Stimulated activated CD4-positive, alpha-beta T cell treated with anti-CD3 and anti-CD28 coated beads, TNF-alpha, amount 100 ng/mL, for 48 hours (primary cell): Measurements from ENCODE around the gene ZFYVE16.
"Not testable (repeated sequence)": the region's sequence is repeated elsewhere in the genome, so short reads cannot be mapped to it uniquely, and the experiment has no call there.

Experiments used
- DNase-seq, 3 donors: peaks; one replicate each; pipeline ENCODE4 v3.0.0-alpha.2; 2020; ENCODE audit warnings: low read depth in 3 of 3

Gene ZFYVE16

DNA sequence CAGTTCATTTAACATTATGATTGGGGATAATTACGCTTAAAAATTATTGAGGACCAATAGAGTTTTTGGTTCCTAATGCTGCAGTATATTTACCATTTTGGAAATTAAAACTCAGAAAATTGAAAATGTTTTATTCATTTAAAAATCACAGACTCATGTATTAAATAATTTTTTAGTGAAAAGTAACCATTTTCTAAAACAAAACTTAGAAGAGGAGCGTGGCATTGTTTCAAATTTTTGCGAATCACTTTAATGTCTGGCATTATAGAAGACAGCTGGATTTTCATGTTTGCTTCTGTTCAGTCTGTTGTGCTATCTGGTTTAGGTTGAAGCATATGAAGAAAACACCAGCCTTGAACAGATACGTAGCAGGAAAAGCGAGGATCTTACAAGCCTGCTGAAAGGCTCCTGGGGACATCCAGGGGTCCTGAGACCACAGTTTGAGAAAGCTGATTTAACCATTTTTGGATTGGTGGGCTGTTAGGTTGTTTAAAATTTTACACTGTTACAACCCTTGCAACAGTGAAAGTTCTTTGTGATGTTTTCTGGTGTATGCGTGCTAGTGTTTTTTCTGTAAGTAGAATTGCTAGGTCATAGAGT is 1.6 kb downstream of the ZFYVE16 start:
- DNase-seq, result no peak

DNA sequence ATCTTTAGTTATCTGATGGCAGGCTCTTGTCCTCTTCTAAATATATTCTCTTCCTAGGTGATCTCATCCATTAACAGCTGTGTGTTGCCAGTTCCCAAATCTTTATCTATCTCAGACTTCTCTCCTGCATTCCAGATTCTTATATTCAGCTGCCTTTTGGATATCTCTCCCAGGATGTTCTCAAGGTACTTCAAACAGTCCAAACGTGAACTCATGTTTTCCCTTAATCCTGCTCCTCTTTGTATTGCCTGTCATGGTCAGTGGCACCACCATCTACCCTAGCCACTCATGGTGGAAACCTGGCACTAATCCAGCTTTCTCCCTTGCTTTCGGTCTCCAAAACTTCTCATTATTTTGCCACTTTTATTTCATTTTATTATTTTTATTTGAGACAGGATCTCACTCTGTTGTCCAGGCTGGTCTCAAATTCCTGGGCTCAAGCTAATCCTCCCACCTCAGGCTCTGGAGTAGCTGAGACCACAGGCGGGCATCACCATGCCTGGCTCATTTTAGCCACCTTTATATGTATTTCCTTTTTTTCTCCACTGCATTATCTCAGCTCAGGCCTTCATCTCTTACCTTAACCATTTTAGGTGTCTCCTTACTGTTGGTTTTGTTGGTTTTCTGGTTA is 3.8 kb downstream of the ZFYVE16 start:
- DNase-seq, result no peak

DNA sequence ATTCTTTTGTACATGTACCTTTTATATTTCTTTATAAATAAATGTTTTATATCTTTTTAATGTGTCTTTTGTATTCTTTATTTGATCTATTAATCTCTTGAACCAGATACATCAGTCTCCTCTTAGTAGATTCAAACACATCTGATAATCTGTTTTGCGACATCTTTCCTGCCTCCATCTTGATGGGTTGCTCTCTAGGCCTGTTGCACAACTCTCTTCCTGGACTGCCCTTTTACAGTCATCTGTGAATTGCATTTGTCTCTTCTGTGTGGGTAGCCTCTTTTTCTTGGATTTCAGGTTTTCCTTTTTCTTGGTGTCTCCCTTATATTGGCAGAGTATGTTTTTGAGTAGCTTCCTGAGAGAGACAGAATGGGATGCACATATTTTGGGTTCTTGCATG is 6.2 kb downstream of the ZFYVE16 start:
- DNase-seq, result no peak

DNA sequence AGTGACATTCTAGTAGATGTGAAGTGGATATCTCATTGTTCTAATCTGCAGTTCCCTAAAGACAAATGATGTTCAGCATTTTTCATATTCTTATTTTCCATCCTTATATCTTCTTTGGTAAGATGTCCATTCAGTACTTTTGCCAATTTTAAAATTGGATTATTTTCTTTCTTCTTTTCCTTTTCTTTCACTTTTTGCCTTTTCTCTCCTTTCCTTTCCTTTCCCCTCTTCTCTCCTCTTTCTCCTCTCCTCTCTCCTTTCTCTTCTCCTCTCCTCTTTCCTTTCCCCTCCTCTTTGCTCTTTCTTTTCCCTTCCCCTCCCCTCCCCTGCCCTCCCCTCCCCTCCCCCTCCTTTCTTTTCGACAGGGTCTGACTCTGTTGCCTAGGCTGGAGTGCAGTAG is 10.1 kb downstream of the ZFYVE16 start:
- DNase-seq, result no peak

DNA sequence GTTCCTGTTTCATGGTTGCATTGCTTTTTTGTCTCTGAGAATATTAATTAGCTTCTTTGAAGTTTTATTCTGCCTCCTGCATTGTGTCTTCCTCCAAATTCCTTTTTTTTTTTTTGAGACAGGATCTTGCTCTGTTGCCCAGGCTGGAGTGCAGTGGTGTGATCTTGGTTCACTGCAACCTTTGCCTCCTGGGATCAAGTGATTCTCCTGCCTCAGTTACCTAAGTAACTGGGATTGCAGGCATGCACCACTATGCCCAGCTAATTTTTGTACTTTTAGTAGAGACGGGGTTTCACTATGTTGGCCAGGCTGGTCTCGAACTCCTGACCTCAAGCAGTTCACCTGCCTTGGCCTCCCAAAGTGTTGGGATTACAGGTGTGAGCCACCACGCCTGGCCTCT is 16.5 kb downstream of the ZFYVE16 start:
- not testable (repeated sequence) for DNase-seq

DNA sequence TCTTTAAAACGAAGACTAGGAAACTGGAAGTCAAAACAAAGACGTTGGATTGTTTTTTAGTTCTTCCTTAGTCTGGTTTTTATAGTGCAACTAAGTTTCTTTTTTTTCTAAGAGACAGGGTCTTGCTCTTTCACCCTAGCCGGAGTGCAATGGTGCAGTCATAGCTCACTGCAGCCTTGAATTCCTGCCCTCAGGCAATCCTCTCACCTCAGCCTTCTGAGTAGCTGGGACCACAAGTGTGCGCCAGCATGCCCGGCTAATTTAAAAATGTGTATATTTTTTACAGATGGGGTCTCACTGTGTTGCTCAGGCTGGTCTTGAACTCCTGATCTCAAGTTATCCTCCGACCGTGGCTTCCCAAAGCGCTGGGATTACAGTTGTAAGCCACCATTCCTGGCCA is 27.6 kb downstream of the ZFYVE16 start:
- DNase-seq, result no peak

DNA sequence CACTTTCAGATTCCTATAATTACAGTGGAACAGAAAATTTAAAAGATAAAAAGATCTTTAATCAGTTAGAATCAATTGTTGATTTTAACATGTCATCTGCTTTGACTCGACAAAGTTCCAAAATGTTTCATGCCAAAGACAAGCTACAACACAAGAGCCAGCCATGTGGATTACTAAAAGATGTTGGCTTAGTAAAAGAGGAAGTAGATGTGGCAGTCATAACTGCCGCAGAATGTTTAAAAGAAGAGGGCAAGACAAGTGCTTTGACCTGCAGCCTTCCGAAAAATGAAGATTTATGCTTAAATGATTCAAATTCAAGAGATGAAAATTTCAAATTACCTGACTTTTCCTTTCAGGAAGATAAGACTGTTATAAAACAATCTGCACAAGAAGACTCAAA is 29.5 kb downstream of the ZFYVE16 start:
- no peak for DNase-seq

DNA sequence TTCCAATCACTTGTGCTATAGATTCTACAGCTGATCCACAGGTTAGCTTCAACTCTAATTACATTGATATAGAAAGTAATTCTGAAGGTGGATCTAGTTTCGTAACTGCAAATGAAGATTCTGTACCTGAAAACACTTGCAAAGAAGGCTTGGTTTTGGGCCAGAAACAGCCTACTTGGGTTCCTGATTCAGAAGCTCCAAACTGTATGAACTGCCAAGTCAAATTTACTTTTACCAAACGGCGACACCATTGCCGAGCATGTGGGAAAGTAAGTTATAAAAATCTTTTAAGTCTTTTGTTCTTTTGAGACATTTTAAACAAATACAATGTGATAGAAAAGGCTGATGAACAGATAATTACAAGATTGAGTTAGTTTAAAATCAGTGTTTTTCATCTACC is 30.9 kb downstream of the ZFYVE16 start:
- DNase-seq, result no peak

DNA sequence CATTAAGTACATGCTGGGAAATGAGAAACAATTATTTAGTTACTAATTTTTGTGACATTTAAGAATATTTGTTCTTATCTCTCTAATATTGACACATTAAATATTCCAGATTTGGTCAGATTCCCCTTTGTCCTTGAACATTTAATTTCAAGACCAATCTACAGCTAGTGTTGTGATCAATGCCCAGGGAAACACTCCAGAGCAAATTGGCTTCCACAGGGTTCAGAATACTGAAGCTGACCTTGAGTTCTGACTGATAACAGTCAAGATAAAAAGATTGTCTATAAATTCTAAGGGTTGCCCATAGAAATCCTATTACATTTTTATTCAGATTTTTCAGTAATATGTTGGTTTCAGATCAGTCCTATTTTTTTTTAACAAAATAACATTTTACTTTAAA is 31.3 kb downstream of the ZFYVE16 start:
- no peak for DNase-seq

DNA sequence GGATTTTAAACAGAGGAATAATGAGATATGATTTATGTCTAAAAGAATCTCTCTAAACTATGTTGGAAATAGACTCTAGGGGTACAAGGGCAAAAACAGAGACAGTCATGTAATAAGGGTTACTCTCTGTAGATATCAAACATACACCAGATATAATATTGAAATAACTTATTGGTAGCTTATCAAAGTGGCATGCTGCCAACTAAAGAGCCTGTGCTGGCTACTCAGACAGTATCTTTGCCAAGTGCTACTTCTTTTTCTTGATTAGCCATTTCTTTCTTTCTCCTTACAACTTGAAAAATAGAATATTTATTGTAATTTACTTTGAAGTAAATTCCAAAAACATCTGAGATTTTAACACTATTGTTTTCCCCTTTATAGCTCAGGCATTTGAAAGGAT is 34.9 kb downstream of the ZFYVE16 start:
- DNase-seq, result no peak

DNA sequence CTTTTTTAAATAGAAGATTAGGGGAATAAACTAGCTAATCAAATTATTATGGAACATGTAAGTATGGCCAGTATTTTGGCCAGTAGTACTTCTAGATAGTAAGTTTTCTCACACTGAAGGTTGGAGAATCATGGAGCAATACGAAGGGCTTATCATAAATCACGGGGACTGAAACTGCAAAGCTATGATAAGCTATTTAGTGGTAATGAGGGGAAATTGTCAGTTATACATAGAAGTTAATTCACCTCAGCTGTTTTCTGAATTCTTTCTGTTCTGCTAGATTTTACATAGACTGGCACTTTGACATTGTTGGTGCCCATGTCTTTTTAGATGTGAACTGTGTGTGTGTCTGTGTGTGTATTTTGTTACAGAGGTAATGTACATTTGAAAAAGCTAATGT is 45.5 kb downstream of the ZFYVE16 start:
- DNase-seq, result no peak

DNA sequence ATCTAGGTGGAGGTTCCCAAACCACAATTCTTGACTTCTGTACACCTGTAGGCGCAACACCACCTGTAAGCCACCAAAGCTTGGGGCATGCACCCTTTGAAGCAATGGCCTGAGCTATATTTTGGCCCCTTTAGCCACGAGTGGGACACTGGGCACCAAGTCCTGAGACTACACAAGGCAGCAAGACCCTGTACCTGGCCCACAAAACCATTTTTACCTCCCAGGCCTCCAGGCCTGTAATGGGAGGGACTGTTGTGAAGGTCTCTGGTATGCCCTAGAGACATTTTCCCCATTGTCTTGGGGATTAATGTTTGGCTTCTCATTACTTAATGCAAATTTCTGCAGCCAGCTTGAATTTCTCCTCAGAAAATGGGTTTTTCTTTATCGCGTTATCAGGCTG is 55.4 kb downstream of the ZFYVE16 start:
- DNase-seq, result no peak

DNA sequence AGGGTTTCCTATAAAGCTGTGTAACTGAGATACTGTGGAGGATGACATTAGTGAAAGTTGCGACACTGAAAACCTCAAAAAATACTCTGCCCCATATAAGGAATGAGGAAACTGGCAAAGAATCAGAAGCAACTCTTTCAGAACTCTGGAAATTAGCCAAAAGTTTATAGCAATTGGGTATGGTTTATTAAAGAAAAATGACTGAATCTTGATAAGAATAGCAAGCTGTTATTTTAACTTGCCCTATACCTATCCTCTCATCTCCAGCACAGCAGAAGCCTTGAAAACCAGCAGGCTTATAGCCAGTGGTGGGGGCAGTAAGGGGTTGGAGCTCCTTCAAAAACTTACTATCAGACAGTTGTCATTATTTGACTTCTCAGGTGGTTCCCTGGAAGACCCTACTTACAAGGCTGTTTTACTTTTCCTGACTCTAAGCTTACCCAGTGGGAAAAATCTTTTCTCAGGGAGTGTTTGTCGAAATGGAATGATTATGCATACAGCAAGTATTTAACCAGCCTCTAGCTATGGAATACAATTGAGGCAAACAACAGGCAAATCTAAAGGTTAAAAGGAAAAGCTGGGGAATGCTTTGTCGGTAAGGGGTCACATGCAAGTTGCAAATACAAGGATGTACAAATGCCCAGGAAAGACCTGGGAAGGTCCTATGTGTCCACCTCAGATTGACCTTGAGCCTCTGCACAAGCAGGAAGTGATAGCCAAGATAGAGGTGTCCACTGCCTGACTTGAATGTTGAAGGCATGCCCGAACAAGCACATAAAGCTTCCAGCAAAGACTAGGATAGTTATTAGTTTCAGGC is 59.0 kb downstream of the ZFYVE16 start:
- no peak for DNase-seq

DNA sequence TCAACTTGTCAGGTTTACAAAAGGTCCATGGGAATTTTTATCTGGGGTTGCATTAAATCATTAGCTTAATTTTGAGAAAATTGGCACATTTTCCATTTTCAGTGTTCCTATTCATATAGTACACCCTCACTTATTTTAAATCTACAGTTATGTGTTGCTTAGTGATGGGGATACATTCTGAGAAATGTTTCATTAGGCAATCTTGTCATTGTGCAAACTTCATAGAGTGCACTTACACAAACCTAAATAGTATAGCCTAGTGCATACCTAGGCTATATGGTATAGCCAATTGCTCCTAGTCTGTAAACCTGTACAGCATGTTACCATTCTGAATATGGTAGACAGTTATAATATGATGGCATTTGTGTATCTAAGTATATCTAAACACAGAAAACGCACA is 60.3 kb downstream of the ZFYVE16 start:
- no peak for DNase-seq

DNA sequence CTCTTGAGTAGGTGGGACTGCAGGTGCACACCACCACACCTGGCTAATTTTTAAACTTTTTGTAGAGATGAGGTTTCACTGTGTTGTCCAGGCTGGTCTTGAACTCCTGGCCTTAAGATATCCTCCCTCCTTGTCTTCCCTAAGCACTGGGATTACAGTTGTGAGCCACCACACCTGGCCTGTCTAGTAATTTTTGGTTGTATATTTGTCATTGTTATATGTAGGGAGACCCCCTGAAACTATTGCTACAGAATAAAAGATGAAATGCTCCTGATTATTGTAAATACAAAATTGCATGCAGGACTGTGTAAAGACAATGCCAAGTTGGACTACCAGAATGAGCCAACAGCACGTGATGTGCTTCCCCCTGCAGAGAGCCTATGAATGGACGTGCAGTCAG is 62.8 kb downstream of the ZFYVE16 start:
- not testable (repeated sequence) for DNase-seq

DNA sequence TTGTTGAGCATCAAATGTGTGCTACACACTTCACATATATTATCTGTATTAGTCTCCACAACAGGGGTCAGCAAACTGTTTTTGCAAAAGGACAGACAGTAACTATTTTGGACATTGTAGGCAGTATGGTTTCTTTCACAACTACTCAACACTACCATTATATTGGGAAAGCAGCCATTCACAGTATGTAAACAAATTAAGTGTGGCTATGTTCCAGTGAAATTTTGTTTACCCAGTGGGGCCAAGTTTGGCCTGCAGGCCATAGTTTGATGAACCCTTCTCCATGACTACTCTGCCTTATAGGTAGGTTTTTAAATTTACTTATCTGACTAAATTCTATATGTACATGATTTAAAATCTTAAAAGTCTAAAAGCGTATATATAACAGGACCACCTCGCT is 67.1 kb downstream of the ZFYVE16 start:
- no peak for DNase-seq

DNA sequence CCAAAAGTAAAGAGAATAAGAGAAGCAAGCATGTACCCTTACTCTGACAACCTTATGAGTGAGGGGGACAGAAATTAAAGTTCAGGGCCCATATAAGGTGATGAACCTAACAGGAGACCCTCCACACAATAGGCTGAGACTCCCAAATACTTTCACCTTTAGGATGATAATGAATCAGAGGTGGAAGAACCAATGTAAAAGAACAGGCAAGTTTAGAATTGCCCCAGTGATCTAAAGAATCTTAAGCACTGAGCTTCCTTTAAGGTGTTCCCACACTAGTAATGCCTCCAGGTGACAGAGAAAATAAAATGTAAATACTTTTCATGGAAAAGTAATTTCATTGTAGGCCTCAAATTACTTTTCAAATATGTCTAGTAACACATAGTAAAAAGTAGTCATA is 71.8 kb downstream of the ZFYVE16 start:
- no peak for DNase-seq

DNA sequence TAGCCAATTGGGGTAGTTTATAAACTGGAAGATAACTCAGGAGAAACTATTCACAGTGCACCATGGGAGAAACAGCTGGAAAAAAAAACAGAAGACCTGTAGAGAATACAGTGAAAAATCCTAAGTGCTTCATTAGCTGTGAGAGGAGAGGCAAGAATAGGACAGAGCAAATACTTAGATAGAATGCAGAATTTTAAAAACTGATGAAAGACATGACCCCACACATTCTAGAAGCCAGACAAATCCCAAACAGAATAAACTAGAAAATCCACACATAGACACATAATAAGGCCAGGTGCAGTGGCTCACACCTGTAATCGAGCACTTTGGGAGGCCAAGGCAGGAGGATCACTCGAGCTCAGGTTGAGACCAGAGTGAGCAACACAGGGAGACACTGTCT is 72.5 kb downstream of the ZFYVE16 start:
- no peak for DNase-seq

DNA sequence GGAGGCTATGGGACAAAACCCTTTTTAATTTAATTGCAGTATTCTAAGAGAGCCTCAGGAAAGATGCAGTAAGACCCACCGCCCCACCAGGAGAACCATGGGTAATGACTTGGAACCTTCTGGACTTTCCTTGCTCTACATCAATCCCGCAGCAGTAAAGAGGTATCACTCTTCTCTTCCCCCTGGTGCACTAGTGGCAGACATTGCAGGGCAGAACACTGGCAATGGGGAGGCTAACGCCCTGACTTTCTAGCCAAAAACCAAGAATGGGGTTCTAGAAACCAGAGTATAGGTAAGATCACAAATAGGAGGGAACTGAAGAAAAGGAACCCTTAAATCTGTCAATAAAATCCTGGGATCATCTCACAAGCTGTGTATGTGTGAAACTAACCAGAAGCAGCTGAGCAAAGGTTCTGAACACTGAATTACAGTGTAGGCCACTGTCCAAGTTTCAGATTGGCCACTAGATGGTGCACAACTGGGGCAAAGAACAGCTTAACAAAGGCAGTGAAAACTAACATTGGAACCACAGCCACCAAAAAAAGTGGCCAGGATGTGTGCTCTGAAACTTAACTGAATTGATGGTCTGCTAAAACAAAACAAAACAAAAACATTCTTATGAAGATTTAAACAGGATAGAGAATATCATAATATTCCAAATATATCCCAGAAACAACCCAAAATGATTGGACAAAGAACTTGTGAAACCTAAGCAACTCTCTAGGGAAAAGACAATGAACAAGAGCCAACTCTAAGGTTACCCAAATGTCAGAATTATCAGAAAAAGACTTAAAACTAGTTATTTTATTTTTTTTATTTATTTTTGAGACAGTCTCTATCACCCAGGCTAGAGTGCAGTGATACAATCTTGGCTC is 73.4 kb downstream of the ZFYVE16 start:
- DNase-seq, result peak in 1 of 3 donors; percentile 2

DNA sequence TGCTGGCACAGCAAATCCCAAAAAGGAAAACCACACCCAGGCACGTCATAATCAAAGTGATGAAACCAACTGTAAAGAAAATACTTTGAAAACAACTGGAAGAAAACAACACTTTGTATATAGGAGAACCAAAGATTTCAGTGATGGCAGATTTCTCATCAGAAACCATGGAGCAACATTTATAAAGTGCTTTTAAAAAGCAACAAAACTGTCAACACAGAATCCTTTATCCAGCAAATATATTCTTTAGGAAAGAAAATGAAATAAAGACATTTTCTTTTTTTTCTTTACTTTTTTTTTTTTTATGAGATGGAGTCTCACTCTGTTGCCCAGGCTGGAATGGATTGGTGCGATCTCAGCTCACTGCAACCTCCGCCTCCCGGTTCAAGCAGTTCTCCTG is 74.7 kb downstream of the ZFYVE16 start:
- DNase-seq, result no peak

DNA sequence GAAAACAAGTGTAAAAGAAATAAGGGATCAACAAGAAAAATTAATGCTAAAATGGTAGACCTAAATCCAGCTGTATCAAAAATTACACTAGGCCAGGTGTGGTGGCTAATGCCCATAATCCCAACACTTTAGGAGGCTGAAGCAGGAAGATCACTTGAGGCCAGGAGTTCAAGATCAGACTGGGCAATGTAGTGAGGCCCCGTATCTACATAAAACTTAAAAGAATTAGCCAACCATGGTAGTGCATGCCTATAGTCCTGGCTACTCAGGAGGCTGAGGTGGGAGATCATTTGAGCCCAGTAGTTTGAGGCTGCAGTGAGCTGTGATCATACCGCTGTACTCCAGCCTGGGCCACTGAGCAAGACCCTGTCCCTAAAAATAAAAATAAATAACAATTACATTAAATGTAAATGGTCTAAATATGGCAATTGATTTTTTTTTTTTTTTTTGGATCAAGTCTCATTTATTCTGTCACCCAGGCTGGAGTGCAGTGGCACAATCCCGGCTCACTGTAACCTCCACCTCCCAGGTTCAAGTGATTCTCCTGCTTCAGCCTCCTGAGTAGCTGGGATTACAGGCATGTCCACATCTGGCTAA is 75.9 kb downstream of the ZFYVE16 start:
- DNase-seq, result no peak

DNA sequence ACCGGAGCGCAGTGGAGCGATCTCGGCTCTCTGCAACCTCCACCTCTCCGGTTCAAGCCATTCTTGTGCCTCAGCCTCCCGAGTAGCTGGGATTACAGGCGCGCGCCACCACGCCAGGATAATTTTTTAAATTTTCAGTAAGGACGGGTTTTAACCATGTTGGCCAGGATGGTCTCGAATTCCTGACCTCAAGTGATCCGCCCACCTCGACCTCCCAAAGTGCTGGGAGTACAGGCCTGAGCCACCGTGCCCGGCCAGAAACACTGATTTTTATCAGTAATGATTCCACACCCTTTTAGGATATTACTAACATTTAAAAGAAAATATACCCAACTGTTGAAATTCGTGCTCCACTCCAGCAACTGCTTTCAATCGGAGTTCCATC is 79.6 kb downstream of the ZFYVE16 start:
- no peak for DNase-seq
